AG10803 (cell line): ENCODE measurements around the gene PRKAG2.

ENCODE experiments used
- DNase-seq: peaks from one replicate; pipeline ENCODE4 v3.0.0; 2010; ENCODE audit warnings: low read depth
- H3K4me3 ChIP-seq: 2 replicates; pipeline ENCODE4 v1.5.1; 2011; ENCODE audit warnings: mild to moderate bottlenecking, low read length, control low read depth
- CTCF ChIP-seq: conservative IDR thresholded peaks from 2 replicates; pipeline ENCODE4 v1.5.1; 2011; ENCODE audit warnings: mild to moderate bottlenecking, low read length, control low read depth, inconsistent platforms

The PRKAG2 gene

GRCh38 chr7:151682831-151683614 is 193.9 kb downstream of the PRKAG2 start:
- TF ChIP-seq CTCF, result no peak
- no peak overlapping the region for H3K4me3 ChIP-seq
- DNase-seq, result no peak

- DNase-seq, result no peak
- H3K4me3 ChIP-seq, result no peak overlapping the region
- TF ChIP-seq CTCF, result no peak
These were observed 195.2 kb downstream of the PRKAG2 start for GRCh38 chr7:151681726-151682125.

GRCh38 chr7:151680810-151681209 is 196.1 kb downstream of the PRKAG2 start:
- TF ChIP-seq CTCF, result no peak
- H3K4me3 ChIP-seq, result no peak overlapping the region
- DNase-seq, result peak; percentile 69

- DNase-seq, result no peak
- H3K4me3 ChIP-seq, result no peak overlapping the region
- TF ChIP-seq CTCF, result no peak
These were observed 196.9 kb downstream of the PRKAG2 start for GRCh38 chr7:151679881-151680612.

- no peak for TF ChIP-seq CTCF
- no peak overlapping the region for H3K4me3 ChIP-seq
- DNase-seq, result no peak
These were observed 197.7 kb downstream of the PRKAG2 start for GRCh38 chr7:151679071-151679708.

- TF ChIP-seq CTCF, result no peak
- H3K4me3 ChIP-seq, result no peak overlapping the region
- no peak for DNase-seq
These were observed 198.7 kb downstream of the PRKAG2 start for GRCh38 chr7:151678227-151678604.
